ENCODE measurements around the gene FRMD4B.

The FRMD4B gene

GRCh38 chr3:69321301-69322157 lies 64.4 kb downstream of the FRMD4B start:
- DNase-seq (ENCODE audit: low read depth), result no peak

- DNase-seq (ENCODE audit: low read depth), result no peak
Measured at GRCh38 chr3:69320871-69321271, 65.0 kb downstream of the FRMD4B start.

GRCh38 chr3:69319652-69320051 lies 66.2 kb downstream of the FRMD4B start:
- no peak for DNase-seq (ENCODE audit: low read depth)

- no peak for DNase-seq (ENCODE audit: low read depth)
Measured at GRCh38 chr3:69318410-69318809, 67.5 kb downstream of the FRMD4B start.

GRCh38 chr3:69313251-69313650 lies 72.6 kb downstream of the FRMD4B start:
- no peak for DNase-seq (ENCODE audit: low read depth)

GRCh38 chr3:69309814-69310213 lies 76.1 kb downstream of the FRMD4B start:
- DNase-seq (ENCODE audit: low read depth), result peak; percentile 56

- DNase-seq (ENCODE audit: low read depth), result peak; percentile 89
Measured at GRCh38 chr3:69306239-69307185, 79.4 kb downstream of the FRMD4B start.

- no peak for DNase-seq (ENCODE audit: low read depth)
Measured at GRCh38 chr3:69305011-69305410, 80.9 kb downstream of the FRMD4B start.

GRCh38 chr3:69304396-69304795 lies 81.5 kb downstream of the FRMD4B start:
- no peak for DNase-seq (ENCODE audit: low read depth)

- peak; percentile 29 for DNase-seq (ENCODE audit: low read depth)
Measured at GRCh38 chr3:69300296-69300695, 85.6 kb downstream of the FRMD4B start.

- DNase-seq (ENCODE audit: low read depth), result no peak
Measured at GRCh38 chr3:69299344-69299743, 86.5 kb downstream of the FRMD4B start.

- DNase-seq (ENCODE audit: low read depth), result no peak
Measured at GRCh38 chr3:69297501-69297900, 88.4 kb downstream of the FRMD4B start.

GRCh38 chr3:69296995-69297394 lies 88.9 kb downstream of the FRMD4B start:
- DNase-seq (ENCODE audit: low read depth), result no peak

GRCh38 chr3:69294014-69294766 lies 91.7 kb downstream of the FRMD4B start:
- peak; percentile 71 for DNase-seq (ENCODE audit: low read depth)

GRCh38 chr3:69292959-69293574 lies 92.8 kb downstream of the FRMD4B start:
- no peak for DNase-seq (ENCODE audit: low read depth)

- no peak for DNase-seq (ENCODE audit: low read depth)
Measured at GRCh38 chr3:69292185-69292584, 93.7 kb downstream of the FRMD4B start.

- no peak for DNase-seq (ENCODE audit: low read depth)
Measured at GRCh38 chr3:69290430-69290829, 95.5 kb downstream of the FRMD4B start.

- peak; percentile 6 for DNase-seq (ENCODE audit: low read depth)
Measured at GRCh38 chr3:69290006-69290405, 95.9 kb downstream of the FRMD4B start.

- no peak for DNase-seq (ENCODE audit: low read depth)
Measured at GRCh38 chr3:69288161-69288895, 97.6 kb downstream of the FRMD4B start.

- DNase-seq (ENCODE audit: low read depth), result no peak
Measured at GRCh38 chr3:69283913-69284611, 101.8 kb downstream of the FRMD4B start.

Measured in EH (cell line).